ENCODE measurements around the gene SERPINI1.

SERPINI1 gene

DNA sequence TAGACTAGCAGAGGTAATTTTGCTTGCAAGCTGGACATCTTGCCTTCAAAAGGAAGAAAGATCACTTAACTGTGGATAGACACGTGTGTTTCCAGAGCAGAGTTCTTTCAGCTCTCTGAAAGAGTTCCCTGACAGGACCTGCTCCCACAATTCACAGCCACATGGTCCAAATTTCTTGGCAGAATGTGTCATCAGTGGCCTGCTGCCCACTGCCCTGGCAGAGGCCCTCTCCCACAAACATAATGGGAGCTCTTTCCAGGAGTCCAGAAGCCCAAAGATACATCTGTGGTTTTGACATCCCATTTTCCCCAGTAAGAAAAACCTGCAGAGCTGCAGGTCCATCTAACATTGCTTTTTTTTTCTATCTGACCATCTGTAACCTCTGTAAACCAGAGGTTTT, 48.3 kb downstream of the SERPINI1 start:
- H3K23ac ChIP-seq (ENCODE audit: low read length) = no peak overlapping the region
- H3K9ac ChIP-seq (ENCODE audit: low read length) = no peak overlapping the region
- no peaks in the 10 kb centered on the region for H3K9me3 ChIP-seq (ENCODE audit: insufficient read depth, low read depth, low read length)
- H4K91ac ChIP-seq (ENCODE audit: low read depth, low read length) = no peak overlapping the region
- H3K4me2 ChIP-seq (ENCODE audit: low read length) = no peak overlapping the region
- H3K27me3 ChIP-seq (ENCODE audit: insufficient read depth, low read length) = no peaks in the 10 kb centered on the region
- no peak overlapping the region for H2BK12ac ChIP-seq (ENCODE audit: low read length)
- H3K14ac ChIP-seq (ENCODE audit: low read length) = no peak overlapping the region
- H3K79me2 ChIP-seq (ENCODE audit: control insufficient read depth, insufficient read depth, low read length, poor library complexity) = no peaks in the 10 kb centered on the region
- no peak overlapping the region for H3K27ac ChIP-seq (ENCODE audit: low read depth, low read length)
- peak overlapping the region; percentile 63 for H2AFZ ChIP-seq (ENCODE audit: insufficient read depth, low read length, poor library complexity)
- no peak overlapping the region for H4K12ac ChIP-seq (ENCODE audit: low read depth, low read length)
- no peak overlapping the region for H2BK5ac ChIP-seq (ENCODE audit: low read depth, low read length, poor library complexity)
- H3K18ac ChIP-seq (ENCODE audit: low read length) = no peak overlapping the region
- no peaks in the 10 kb centered on the region for H3K36me3 ChIP-seq (ENCODE audit: control insufficient read depth in 1 of 2, insufficient read depth in 2 of 2, low read length in 2 of 2)
- H3K79me1 ChIP-seq (ENCODE audit: low read length) = no peaks in the 10 kb centered on the region
- H3K4me1 ChIP-seq (ENCODE audit: control insufficient read depth in 1 of 2, insufficient read depth in 2 of 2, low read length in 2 of 2) = no peaks in the 10 kb centered on the region
- no peak overlapping the region for H2AK5ac ChIP-seq (ENCODE audit: low read length)
- H3K4me3 ChIP-seq (ENCODE audit: low read depth, low read length) = no peak overlapping the region
- no peak overlapping the region for H4K8ac ChIP-seq (ENCODE audit: low read depth, low read length)
- no peak overlapping the region for H3K4ac ChIP-seq (ENCODE audit: low read depth, low read length)
- DNase-seq = no peak
- no peak overlapping the region for H2BK120ac ChIP-seq (ENCODE audit: insufficient read depth, low read length, poor library complexity)
- whole genome bisulfite sequencing (ENCODE audit: extremely low coverage, insufficient coverage, insufficient read length) = no CpG with 5 or more reads among the region's 1 CpG

DNA sequence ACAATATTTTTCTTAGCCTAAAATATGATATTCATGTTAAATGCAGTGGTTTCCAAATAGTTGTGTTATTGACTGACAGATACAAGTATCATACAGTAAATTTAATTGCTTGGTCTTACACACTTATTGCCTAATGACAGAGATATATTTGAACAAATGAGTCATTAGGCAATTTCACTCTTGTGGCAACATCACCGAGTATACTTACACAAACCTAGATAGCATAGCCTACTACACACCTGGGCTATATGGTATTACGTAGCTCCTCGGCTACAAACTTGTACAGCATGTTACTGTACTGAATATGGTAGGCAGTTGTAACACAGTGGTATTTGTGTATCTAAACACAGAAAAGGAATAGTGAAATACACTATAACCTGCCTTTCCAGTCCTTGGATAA, 50.3 kb downstream of the SERPINI1 start:
- no CpG with 5 or more reads among the region's 3 CpGs for WGBS (ENCODE audit: extremely low coverage, insufficient coverage, insufficient read length)
- Histone ChIP-seq H3K9ac (ENCODE audit: low read length) (no peak overlapping the region), H3K4me3 (ENCODE audit: low read depth, low read length) (no peak overlapping the region), H3K9me3 (ENCODE audit: insufficient read depth, low read depth, low read length) (no peaks in the 10 kb centered on the region), H4K8ac (ENCODE audit: low read depth, low read length) (no peak overlapping the region), H3K79me2 (ENCODE audit: control insufficient read depth, insufficient read depth, low read length, poor library complexity) (no peaks in the 10 kb centered on the region), H2BK12ac (ENCODE audit: low read length) (no peak overlapping the region), H3K4ac (ENCODE audit: low read depth, low read length) (no peak overlapping the region), H4K12ac (ENCODE audit: low read depth, low read length) (no peak overlapping the region), H2AK5ac (ENCODE audit: low read length) (no peak overlapping the region), H3K18ac (ENCODE audit: low read length) (no peak overlapping the region), H2BK5ac (ENCODE audit: low read depth, low read length, poor library complexity) (no peak overlapping the region), H3K4me2 (ENCODE audit: low read length) (no peak overlapping the region), H3K27me3 (ENCODE audit: insufficient read depth, low read length) (no peaks in the 10 kb centered on the region), H3K4me1 (ENCODE audit: control insufficient read depth in 1 of 2, insufficient read depth in 2 of 2, low read length in 2 of 2) (no peaks in the 10 kb centered on the region), H2AFZ (ENCODE audit: insufficient read depth, low read length, poor library complexity) (no peak overlapping the region), H3K23ac (ENCODE audit: low read length) (no peak overlapping the region), H3K27ac (ENCODE audit: low read depth, low read length) (no peak overlapping the region), H4K91ac (ENCODE audit: low read depth, low read length) (no peak overlapping the region), H3K79me1 (ENCODE audit: low read length) (no peaks in the 10 kb centered on the region), H2BK120ac (ENCODE audit: insufficient read depth, low read length, poor library complexity) (no peak overlapping the region), H3K36me3 (ENCODE audit: control insufficient read depth in 1 of 2, insufficient read depth in 2 of 2, low read length in 2 of 2) (no peaks in the 10 kb centered on the region), H3K14ac (ENCODE audit: low read length) (no peak overlapping the region)
- DNase-seq = peak in 1 of 2 donors; percentile 18

DNA sequence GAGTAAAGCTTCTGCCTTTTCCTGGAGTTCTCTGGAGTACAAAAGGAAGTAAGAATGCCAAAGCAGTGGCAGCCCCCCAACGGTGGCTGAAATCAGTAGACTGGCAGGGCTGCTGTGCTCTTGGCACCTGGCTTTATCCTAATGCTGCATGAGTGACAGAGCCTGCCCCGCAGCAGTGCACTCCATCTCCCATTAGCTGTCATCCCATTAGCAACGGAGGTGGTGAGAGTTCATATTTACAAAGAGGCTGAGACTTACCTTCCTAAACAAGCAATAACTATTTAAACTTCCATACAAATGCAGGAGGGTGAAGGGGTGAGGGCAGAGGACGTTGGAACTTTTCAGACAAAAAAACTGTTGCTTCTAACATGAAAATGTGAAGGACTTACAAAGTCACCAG, 51.9 kb downstream of the SERPINI1 start:
- H3K9me3 ChIP-seq (ENCODE audit: insufficient read depth, low read depth, low read length) = no peaks in the 10 kb centered on the region
- H3K4me2 ChIP-seq (ENCODE audit: low read length) = no peak overlapping the region
- no peak overlapping the region for H2AK5ac ChIP-seq (ENCODE audit: low read length)
- no peak overlapping the region for H3K4me3 ChIP-seq (ENCODE audit: low read depth, low read length)
- no peaks in the 10 kb centered on the region for H3K4me1 ChIP-seq (ENCODE audit: control insufficient read depth in 1 of 2, insufficient read depth in 2 of 2, low read length in 2 of 2)
- H3K23ac ChIP-seq (ENCODE audit: low read length) = no peak overlapping the region
- no peak overlapping the region for H3K18ac ChIP-seq (ENCODE audit: low read length)
- no peak for DNase-seq
- no peaks in the 10 kb centered on the region for H3K36me3 ChIP-seq (ENCODE audit: control insufficient read depth in 1 of 2, insufficient read depth in 2 of 2, low read length in 2 of 2)
- H4K12ac ChIP-seq (ENCODE audit: low read depth, low read length) = no peak overlapping the region
- H3K79me2 ChIP-seq (ENCODE audit: control insufficient read depth, insufficient read depth, low read length, poor library complexity) = no peaks in the 10 kb centered on the region
- H2BK5ac ChIP-seq (ENCODE audit: low read depth, low read length, poor library complexity) = no peak overlapping the region
- H3K27me3 ChIP-seq (ENCODE audit: insufficient read depth, low read length) = no peaks in the 10 kb centered on the region
- no peak overlapping the region for H3K4ac ChIP-seq (ENCODE audit: low read depth, low read length)
- H3K9ac ChIP-seq (ENCODE audit: low read length) = no peak overlapping the region
- no peak overlapping the region for H2AFZ ChIP-seq (ENCODE audit: insufficient read depth, low read length, poor library complexity)
- no peaks in the 10 kb centered on the region for H3K79me1 ChIP-seq (ENCODE audit: low read length)
- no peak overlapping the region for H2BK120ac ChIP-seq (ENCODE audit: insufficient read depth, low read length, poor library complexity)
- WGBS (ENCODE audit: extremely low coverage, insufficient coverage, insufficient read length) = no CpG with 5 or more reads among the region's 4 CpGs
- H4K8ac ChIP-seq (ENCODE audit: low read depth, low read length) = no peak overlapping the region
- no peak overlapping the region for H3K27ac ChIP-seq (ENCODE audit: low read depth, low read length)
- no peak overlapping the region for H3K14ac ChIP-seq (ENCODE audit: low read length)
- no peak overlapping the region for H2BK12ac ChIP-seq (ENCODE audit: low read length)
- H4K91ac ChIP-seq (ENCODE audit: low read depth, low read length) = no peak overlapping the region

DNA sequence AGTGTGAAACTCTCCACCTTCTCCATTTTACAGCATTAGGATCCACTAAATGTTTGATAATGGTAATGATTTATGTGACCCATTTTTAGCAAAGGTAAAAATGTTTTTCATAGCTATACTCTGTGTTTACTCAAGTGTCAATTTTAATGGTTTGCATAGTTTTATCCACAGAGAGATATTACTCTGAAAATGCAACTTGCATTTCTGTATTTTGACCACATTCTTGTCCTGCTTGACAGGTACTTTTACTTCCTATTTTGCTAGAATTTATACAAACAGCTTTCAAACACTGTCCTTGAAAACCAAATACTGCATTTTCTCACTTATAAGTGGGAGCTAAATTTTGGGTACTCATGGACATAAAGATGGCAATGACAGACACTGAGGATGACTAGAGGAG, 62.9 kb downstream of the SERPINI1 start:
- Histone ChIP-seq H4K8ac (ENCODE audit: low read depth, low read length) (no peak overlapping the region), H3K27ac (ENCODE audit: low read depth, low read length) (no peak overlapping the region), H3K14ac (ENCODE audit: low read length) (no peak overlapping the region), H4K12ac (ENCODE audit: low read depth, low read length) (no peak overlapping the region), H3K4me1 (ENCODE audit: control insufficient read depth in 1 of 2, insufficient read depth in 2 of 2, low read length in 2 of 2) (no peaks in the 10 kb centered on the region), H3K36me3 (ENCODE audit: control insufficient read depth in 1 of 2, insufficient read depth in 2 of 2, low read length in 2 of 2) (no peaks in the 10 kb centered on the region), H3K79me1 (ENCODE audit: low read length) (no peaks in the 10 kb centered on the region), H3K4me3 (ENCODE audit: low read depth, low read length) (no peak overlapping the region), H3K27me3 (ENCODE audit: insufficient read depth, low read length) (no peaks in the 10 kb centered on the region), H2AK5ac (ENCODE audit: low read length) (no peak overlapping the region), H3K9ac (ENCODE audit: low read length) (no peak overlapping the region), H4K91ac (ENCODE audit: low read depth, low read length) (no peak overlapping the region), H2BK120ac (ENCODE audit: insufficient read depth, low read length, poor library complexity) (no peak overlapping the region), H2BK5ac (ENCODE audit: low read depth, low read length, poor library complexity) (no peak overlapping the region), H3K4me2 (ENCODE audit: low read length) (no peak overlapping the region), H2AFZ (ENCODE audit: insufficient read depth, low read length, poor library complexity) (no peak overlapping the region), H2BK12ac (ENCODE audit: low read length) (no peak overlapping the region), H3K79me2 (ENCODE audit: control insufficient read depth, insufficient read depth, low read length, poor library complexity) (no peaks in the 10 kb centered on the region), H3K4ac (ENCODE audit: low read depth, low read length) (no peak overlapping the region), H3K9me3 (ENCODE audit: insufficient read depth, low read depth, low read length) (no peaks in the 10 kb centered on the region), H3K18ac (ENCODE audit: low read length) (no peak overlapping the region), H3K23ac (ENCODE audit: low read length) (no peak overlapping the region)
- DNase-seq = no peak

Measured in trophoblast cell (in vitro differentiated cells and primary cell).